Activated CD4-positive, alpha-beta T cell treated with anti-CD3 and anti-CD28 coated beads, Interleukin-2, Interleukin-4, amounts not matched to agents 100 ng/mL and 50 ng/mL, durations not matched to agents 16 hours and 8 hours (primary cell): ENCODE results near the gene RHOT1.
"Not testable (repeated sequence)": the region's sequence is repeated elsewhere in the genome, so short reads cannot be mapped to it uniquely, and the experiment has no call there.

Experiments used
- DNase-seq: peaks from one replicate; pipeline ENCODE4 v3.0.0-alpha.2; 2020; ENCODE audit warnings: low spot score

RHOT1 gene

DNA sequence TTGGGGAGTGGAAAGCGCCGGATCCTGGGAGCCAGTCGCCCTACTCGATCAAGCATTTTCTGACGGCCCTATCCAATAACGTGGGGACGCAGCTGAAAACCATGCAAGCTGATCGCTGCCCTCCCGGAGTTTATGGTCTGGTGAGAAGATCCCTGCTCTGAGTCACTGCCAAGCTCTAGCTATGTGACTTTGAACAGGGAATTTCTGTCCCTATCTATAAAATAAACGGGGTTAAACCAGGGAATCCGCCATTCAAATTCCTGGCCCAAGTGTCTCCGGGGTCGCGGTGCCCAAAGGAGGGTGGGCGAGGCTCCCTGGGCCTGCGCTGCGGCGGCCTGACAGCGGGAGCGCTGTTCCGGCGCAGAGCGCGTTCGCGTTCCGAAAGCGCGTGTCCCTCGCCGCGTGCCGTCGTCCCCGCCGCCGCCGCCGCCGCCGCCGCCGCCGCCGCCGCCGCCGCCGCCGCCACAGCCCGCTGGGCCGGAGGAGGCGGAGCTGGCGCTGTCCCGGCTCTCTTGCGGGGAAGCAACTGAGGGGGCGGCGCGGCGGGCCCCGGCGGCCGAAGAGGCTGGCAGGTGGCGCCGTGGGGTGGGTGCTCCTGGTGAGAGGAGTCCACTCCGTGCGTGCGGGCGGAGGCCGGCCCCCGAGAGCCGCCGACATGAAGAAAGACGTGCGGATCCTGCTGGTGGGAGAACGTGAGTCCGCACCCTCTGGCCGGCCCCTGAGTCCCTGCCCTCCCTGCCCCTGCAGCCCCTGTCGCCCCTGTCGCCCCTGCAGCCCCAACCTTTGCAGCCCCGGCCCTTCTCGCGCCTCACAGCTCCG is at the start of gene RHOT1:
TSS of gene RHOT1 (plus strand) at position 465 of the 819 bp plus-strand sequence. CDS start at position 656, 191 bp downstream.
- peak; percentile 66 for DNase-seq

DNA sequence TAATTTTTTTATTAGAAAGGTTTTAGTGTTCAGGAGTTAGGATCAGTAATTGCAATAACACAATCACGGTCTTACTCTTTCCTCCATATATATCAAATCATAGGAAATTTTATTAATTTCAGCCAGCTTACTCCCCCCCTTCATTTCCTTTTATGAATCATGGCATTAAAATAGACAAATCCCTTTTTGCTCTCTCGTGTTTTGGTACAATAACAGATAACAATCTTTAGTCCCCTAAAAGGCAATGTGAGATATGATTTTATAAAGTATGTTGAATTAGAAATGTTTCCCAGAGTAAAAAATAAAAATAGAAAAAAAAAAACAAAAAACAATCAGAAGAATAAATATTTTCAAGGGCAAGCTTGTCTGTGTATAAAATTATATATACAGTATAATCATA is 42.6 kb upstream of the RHOT1 start:
- no peak for DNase-seq

DNA sequence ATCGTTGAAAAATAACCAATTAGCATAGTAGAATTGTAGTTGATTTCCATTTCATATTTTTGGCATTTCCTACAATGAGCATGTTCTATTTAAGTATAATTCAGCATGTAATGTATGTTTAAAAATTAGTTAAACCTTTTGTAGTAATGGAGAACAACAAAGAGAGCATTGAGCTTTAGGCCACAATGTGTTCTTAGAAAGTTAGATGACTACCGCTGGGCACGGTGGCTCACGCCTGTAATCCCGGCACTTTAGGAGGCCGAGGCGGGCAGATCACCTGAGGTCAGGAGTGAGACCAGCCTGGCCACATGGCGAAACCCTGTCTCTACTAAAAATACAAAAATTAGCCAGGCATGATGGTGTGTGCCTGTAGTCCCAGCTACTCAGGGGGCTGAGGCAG is 42.0 kb upstream of the RHOT1 start:
- DNase-seq = not testable (repeated sequence)

DNA sequence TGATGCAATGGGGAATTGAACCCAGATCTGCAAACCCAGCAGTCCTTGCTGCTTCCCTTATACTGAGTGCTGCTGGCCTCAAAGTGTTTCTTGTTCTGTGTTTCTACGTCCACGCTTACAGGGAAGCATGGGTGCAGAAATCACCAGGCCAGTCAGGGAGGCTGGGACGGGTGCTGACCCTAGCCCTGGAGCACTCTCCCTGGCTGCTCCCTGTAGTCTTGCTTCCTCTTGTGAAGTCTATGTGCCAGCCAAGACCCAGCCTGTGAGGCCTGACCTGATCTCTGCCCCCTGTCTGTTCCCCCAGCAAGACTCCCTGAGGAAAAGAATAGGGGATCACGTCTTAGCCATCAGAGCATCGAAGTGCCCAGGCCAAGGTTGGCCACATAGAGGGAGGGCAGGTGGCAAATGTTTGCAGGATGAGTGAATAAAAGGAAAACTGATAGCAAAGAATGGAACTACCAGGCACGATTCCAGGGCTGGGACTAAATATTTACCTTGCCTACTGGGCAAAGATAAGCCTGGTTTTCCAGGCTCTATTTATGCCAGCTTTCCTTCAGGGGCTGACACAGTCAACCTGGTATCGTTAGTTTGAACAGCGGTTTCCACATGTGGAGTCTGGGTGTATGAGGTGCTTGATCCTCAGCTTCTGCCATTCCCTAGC is 41.2 kb upstream of the RHOT1 start:
- no peak for DNase-seq

DNA sequence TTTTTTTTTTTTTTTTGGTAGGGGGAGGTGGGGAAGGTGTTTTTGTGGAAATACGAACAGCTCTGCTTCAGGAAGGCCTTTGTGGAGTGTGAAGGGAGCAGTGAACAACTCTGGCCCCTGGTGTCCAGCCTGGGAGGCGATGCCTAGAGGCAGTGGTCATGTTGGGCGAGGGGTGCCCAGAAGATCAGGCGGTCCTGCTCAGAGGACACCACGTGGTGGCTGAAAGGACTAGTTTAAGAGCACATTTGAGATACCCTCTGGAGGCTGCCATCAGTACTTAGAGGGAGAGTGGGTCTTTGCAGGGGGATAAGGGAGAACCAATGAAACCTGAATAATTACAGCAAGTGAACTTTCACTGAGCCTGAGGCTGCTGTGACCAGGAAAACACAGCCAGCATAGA is 40.1 kb upstream of the RHOT1 start:
- no peak for DNase-seq

DNA sequence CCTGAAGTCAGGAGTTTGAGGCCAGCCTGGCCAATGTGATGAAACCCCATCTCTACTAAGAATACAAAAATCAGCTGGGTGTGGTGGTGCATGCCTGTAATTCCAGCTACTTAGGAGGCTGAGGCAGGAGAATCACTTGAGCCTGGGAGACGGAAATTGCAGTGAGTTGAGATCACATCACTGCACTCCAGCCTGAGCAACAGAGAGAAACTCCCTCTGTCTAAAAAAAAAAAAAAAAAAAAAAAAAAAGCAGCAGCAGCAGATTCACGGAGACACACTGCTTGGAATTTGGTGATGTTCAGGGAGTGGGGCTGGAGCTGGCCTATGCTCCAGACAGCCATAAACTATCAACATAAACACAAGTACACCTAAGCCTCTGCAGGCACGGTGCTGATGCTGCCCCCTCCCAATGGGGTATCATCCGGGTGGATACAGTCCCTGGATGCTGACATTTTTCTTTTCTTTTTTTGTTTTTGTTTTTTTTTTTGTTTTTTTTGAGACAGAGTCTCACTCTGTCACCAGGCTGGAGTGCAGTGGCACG is 39.6 kb upstream of the RHOT1 start:
- no peak for DNase-seq

DNA sequence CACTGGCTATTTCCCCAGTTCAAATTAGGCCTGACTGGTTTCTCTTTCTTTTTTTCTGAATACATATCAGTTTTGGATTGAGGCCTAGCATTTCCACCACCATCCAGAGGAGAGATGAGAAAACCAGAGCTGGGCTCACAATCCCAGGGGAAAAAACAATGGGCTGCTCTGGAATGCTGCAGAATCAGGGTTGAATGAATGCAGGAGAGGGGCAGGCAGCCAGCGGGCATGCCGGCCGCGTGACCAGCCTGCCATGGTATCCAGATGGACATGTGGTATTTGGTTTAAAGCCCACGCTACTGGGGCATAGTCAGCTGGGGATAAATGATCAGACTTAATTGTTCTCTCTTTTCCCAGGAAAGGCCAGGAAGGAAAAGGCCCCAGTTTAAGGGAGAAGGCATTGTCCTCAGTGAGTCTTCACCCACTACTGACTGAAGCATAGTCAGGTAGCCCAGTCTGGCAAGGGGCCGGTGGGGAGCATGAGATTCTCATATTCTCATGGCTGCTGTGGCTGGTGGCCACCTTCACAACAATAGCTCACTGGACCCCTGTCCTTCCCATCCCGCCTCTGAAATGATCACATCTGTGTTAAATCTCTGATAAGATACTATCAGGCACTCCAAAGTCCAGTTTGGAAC is 38.7 kb upstream of the RHOT1 start:
- no peak for DNase-seq

DNA sequence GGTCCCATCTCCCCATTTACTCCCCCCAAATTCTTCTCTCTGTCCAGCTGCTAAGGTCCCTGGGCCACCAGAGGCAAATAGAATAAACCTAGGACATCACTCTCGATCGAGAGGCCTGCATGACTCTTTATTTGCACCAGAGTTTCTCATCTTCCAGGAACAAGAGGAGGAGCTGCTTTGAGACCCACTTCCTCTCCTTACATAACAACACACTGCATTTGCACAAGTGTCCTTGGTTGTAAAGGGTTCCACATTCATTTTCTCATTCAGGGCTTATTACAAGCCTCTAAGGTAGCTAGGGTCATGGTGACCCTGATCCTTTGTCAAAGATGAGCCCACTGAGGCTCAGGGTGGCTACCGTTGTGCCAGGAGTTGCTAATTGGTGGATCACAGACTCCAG is 38.1 kb upstream of the RHOT1 start:
- no peak for DNase-seq

DNA sequence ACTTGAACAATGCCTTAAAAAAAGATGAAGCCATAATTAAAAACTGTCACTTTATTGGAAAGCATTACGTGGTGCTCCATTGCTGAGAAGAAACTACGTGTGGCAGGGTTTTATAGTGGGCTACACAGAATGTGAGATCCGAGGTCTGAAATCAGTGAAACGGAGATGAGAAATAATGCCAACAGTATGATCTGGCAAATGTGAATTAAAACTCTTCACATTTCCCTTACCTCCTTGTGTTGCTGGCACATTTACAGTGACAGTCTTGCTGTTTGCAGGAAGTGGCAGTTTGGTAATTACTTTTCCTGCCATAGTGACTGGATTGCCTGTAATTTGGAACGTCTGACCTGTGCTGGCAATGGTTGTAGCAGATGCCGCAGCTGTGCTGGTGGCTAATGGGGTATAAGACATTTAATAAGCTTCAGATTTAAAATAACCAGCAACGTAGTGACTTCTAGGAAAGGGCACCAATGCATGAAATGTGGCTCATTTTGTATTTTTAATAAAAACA is 35.8 kb upstream of the RHOT1 start:
- peak; percentile 19 for DNase-seq

DNA sequence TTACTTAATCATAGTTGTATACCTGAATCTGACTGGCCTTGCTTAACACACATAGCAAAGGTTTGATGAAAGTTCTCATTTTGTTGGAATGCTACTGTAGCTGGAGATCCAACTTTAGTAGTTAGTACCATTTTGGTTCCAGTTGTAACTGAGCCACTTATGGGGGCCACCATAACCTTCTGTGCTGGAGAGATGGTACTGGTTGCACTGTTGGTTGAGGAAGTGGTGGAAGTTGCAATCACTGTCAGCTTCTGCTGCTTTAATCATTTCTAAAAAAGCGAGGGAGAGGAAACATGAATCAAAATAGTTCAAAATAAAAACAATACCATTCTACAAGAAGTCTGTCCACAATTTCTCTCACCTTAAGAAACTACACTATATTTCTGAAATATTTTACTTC is 35.1 kb upstream of the RHOT1 start:
- DNase-seq = peak; percentile 19

DNA sequence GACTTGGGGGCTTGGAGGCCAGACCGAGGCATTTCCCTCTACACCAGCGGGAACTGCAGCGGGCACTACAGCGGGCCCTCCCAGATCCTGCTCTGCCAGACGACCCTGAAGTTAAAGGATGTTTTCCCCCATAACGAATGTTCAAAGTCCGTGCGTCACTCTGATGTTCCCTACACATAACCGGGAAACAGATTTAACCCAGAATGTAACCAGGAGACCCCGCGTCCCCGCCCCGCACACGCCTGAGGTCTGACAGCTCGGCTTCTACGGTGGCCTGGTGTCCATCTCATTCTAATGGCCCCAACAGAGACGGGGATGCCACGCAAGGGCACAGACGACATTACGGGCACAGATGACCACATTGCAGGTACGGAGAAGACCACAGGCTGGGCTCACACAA is 31.7 kb upstream of the RHOT1 start:
- DNase-seq = no peak

DNA sequence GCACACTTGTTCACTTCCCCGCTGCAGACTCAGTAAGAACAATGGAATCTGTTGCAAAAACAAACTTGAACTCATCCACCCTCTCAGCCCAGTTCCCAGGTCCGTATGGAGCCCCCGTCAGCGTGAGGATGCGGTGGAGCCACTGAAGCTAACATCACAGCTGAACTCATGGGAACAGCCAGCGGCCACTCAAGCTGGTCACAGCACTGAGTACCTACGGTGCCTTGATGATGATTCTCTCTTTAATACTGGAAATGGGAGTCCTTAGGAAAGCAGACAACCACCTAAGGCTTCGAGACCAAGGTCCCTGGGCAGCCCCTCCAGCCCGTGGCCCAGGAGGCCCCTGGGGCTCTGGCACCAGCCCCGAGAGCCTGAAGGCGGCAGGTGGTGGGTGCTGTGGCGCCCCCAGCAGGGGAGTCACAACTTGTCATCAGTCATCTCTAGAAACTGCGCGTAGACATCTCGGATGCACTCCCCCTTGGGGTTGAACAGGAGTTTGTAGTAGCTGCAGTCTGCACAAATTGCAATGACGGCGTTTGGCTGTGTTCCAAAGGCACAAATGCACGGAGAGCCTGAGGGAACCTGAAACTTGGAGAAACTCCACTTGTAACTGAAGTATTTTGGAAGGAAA is 31.0 kb upstream of the RHOT1 start:
- peak; percentile 25 for DNase-seq

DNA sequence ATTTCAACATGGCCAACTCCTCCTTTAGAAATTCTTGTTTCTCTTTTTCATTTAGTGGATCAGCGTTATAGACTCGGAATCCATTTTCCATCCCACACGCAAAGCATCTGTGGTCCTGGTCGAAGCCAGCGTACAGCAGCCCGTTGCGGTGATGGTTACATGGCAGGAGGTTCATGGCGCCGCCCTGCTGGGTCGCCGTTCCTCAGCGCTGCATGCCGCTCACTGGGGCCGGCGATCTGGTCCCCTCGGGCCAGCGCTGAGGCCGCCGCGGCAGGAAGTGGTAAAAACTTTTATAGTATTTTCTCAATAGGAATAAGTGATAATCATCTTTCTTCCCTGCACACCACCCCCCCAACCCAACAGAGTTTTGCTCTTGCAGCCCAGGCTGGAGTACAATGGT is 29.9 kb upstream of the RHOT1 start:
- no peak for DNase-seq

DNA sequence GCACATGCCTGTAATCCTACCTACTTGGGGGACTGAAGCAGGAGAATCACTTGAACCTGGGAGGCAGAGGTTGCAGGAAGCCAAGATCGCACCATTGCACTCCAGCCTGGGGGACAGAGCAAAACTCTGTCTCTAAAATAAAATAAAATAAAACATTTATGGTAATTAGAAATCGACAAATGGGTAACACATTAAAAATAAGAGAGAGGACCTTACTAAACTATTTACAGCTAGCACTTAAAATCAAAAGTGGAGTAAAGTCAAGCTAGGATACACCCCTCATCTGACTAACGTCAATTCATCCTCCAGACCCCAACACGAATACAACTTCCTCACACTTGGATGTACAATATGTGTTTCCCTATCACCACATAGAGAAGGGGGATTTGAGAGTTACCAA is 27.8 kb upstream of the RHOT1 start:
- no peak for DNase-seq

DNA sequence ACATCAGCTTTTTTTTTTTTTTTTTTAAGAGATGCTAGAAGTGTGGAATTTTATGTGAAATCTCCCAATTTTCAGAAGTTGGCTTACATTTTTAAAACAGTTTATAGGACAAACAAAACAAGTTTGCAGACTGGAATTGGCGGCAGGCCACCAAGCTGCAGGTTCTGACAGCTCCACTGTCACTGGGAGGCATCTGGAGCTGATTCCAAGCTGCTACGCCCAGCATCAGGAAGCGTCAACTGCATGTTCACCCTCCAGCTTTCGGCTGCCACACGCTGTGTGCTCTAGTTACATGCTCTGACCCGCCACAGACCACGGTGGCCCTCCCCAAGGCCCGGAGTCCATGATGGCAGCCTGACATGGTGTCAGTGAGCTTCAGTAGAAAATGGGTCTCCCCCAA is 26.8 kb upstream of the RHOT1 start:
- not testable (repeated sequence) for DNase-seq

DNA sequence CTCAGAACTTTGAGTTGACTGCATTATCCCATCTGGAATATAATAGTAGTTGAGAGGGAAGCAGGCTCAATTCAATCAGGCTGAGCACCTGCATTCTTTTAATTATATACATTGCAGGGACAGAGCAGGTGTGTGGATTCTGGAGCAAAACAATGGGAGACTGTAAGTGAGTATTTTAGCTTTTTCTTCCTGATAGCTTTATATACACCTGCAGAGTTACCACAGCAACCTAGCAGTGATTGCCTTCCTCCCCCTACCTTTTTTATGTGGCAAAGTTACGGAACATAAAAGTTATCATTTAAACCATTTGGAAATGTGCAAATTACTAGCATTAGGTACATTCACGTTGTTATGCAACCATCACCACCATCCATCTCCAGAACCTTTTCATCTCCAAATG is 25.4 kb upstream of the RHOT1 start:
- DNase-seq = no peak

DNA sequence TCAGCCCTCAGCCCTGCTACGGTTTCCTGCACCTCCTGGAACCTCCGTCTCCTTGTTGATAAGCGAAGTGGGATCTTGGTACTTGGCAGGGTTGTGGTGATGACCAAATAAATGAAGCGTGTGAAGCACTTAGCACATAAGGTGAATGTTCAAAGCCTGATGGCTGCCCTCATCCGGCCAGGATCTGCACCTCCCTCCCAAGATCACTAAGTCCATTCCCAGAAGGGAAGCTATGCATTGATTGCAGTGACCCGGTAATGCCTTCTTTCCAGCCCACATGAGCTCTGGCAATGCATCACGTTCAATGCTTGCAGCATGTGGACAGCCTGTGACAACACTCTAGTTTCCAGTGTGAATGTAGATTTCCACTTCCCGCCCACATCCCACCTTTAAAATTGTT is 24.9 kb upstream of the RHOT1 start:
- DNase-seq = no peak

DNA sequence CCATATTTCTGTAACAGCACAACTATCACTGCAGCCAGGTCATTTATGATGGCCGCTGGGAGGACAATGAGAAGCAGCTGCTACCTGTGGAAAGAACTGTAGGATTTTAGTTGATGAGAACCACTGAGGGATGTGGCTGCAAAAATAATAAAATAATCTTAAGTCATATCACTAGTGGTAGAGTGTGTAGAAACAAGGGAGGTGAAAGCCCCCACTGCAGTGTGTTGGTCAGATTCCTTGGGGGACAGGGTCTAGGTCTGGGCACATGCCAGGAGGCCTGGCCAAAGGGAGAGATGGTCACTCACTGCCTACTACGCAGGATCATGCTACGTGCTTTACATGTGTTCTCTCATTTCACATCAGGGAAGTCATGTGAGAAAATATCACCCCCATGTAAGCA is 24.2 kb upstream of the RHOT1 start:
- DNase-seq = not testable (repeated sequence)

DNA sequence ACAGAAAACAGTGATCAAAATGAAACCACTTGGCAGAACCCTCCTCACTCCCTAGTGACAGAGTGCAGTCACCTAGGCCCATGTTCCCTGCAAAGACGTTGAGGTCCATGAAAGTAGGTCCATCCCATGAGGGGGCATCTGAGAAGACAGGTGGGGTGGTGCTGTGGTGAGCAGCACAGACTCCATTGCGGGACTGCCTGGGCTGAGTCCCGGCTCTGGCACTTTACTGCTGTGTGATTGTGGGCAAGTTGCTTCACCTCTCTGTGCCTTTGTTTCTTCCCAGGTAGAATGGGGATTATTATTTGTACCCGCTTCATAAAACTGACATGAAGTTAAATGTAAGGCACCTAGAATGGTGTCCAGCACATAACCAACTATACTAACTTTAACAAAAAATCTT is 23.5 kb upstream of the RHOT1 start:
- DNase-seq = no peak

DNA sequence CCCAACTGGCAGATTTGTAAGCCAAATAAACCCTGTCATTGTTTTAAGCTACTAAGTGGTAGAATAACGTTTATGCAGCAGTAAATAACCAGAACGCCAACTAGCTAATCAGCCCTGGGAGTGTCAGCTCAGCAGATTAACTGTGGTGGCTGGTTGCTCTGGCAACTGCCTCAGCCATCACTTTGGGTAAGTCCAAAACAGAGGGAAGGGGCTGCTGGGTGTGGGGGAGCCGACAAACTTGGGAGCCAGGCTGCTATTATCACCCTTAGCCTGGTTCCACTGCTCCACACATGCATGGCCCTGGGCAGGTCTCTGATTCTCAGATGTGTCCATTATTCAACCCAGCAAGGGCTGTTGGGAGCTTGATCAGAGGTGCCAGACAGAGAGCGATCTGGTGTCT is 22.2 kb upstream of the RHOT1 start:
- no peak for DNase-seq

DNA sequence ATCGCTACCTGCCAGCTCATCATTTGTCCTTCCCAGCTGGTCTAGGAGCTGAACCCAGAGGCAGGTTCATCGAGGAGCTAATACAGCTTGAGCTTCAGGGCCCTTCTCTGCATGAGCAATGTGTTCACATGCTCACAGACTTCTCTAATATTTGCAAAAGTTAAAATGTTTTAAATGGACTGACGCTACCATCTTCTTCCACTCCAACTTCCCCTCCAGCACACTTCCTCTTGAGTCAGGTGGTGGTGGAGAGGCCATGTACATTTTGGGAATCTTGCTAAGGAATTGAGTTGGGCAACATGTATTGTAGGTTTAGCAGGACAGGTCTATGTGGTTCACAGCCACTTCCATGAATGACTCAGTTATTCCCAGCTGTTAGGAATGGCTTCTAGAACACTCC is 21.6 kb upstream of the RHOT1 start:
- DNase-seq = no peak

DNA sequence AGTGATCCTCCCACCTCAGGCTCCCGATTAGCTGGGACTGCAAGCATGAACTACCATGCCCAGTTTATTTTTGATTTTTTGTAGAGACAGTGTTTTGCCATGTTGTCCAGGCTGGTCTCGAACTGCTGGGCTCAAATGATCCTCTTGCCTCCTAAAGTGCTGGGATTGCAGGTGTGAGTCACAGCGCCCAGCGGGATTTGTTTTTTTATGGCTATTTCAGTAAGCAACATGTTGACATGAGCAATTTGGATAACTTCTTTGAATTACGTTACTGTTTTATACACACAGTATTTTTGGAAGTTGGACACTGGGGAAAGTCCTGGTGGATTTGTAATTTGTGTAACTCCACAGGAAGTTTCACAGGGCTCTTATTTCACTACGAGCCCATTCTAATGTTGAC is 18.5 kb upstream of the RHOT1 start:
- no peak for DNase-seq
